ENCODE measurements around the gene CFAP299. TPM values are rescaled to one million over a fixed set of nuclear protein-coding genes. Genes with fewer than 3 reads are reported as not detected.

CFAP299 gene
- total RNA-seq, 4 donors from 2014 or later = 0.79 TPM; not detected in 3

GRCh38 chr4:80611678-80611979 lies 276.1 kb downstream of the CFAP299 start:
- no peak for TF ChIP-seq CTCF (IDR thresholded peaks at IDR 0.05)
- ATAC-seq (ENCODE audit: low FRiP score) (no peak), DNase-seq (ENCODE audit: low spot score) (no peak)

- no peak for DNase-seq (ENCODE audit: low spot score)
- no peak for ATAC-seq (ENCODE audit: low FRiP score)
- TF ChIP-seq CTCF (IDR thresholded peaks at IDR 0.05) = no peak
These were observed 277.9 kb downstream of the CFAP299 start for GRCh38 chr4:80613470-80613869.

GRCh38 chr4:80614319-80614718 lies 278.8 kb downstream of the CFAP299 start:
- TF ChIP-seq CTCF (IDR thresholded peaks at IDR 0.05) = no peak
- no peak for DNase-seq (ENCODE audit: low spot score)
- no peak for ATAC-seq (ENCODE audit: low FRiP score)

GRCh38 chr4:80615099-80615498 lies 279.6 kb downstream of the CFAP299 start:
- TF ChIP-seq CTCF (IDR thresholded peaks at IDR 0.05) = no peak
- no peak for DNase-seq (ENCODE audit: low spot score)
- no peak for ATAC-seq (ENCODE audit: low FRiP score)

- no peak for ATAC-seq (ENCODE audit: low FRiP score)
- DNase-seq (ENCODE audit: low spot score) = no peak
- TF ChIP-seq CTCF (IDR thresholded peaks at IDR 0.05) = no peak
These were observed 283.6 kb downstream of the CFAP299 start for GRCh38 chr4:80619070-80619674.

GRCh38 chr4:80631861-80632260 lies 296.3 kb downstream of the CFAP299 start:
- DNase-seq (ENCODE audit: low spot score) = no peak
- no peak for ATAC-seq (ENCODE audit: low FRiP score)
- TF ChIP-seq CTCF (IDR thresholded peaks at IDR 0.05) = no peak

- ATAC-seq (ENCODE audit: low FRiP score) (no peak), DNase-seq (ENCODE audit: low spot score) (no peak)
- no peak for TF ChIP-seq CTCF (IDR thresholded peaks at IDR 0.05)
These were observed 301.7 kb downstream of the CFAP299 start for GRCh38 chr4:80637190-80637589.

All from omental fat pad (tissue), 4 donors.